Inflammatory macrophage treated with lipopolysaccharide for 1 hour (primary cell): Measurements from ENCODE around the gene ATAD3B.
A peak's percentile ranks its signal among the peaks of the same experiment; 100 is the strongest.
"Not testable (repeated sequence)": the region's sequence is repeated elsewhere in the genome, so short reads cannot be mapped to it uniquely, and the experiment has no call there.

Experiments
- DNase-seq, 2 donors: peaks; one replicate each; pipeline ENCODE4 v3.0.0-alpha.2; 2020 to 2022

The ATAD3B gene

DNA sequence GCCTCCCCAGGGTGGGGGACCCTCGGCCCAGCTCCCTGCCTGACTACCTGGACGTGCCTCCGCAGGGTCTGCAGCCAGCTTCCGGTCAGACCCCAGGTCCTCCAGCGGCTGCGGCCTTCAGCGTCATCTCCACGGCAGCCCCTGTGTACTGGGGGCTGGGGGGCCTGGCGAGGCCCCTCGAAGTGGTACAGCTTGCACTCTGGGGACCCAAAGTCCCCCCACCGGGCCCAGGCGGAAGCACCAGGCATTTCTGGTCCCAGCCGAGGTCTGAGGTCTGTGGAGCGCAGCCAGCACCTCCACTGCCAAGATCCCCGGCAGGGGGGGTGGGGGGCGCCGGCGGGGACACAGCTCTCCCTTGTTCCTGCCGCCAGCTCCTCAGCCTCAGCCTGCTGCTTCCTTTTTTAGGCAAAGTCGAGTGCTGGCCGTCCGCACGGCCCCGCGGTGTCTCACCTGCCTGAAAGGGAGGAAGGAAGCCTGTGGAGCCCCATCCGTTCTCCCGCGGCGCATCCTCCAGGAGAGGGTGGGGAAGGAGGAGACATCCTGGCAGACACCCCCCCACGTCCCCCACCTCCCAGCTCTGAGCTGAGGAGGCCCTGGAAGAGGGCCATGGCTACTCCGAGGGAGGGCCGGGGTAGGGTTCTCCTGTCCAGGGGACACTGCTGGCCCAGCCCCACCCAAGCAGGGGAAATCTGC lies 37.3 kb upstream of the ATAD3B start:
- DNase-seq = no peak

DNA sequence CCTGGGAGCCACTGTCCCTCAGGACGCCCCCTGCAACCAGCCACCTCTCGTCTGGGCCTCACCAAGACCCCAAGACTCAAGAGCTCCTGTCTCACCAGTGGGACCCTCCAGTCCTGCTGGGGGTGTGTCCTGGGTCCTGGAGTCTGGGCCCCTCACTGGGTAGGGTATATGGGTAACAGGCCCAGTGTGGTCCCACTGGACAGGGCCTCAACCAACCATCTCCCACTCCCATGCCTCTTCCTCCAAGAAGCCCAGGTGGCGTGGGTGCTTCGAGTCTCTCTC lies 36.8 kb upstream of the ATAD3B start:
- DNase-seq = no peak

DNA sequence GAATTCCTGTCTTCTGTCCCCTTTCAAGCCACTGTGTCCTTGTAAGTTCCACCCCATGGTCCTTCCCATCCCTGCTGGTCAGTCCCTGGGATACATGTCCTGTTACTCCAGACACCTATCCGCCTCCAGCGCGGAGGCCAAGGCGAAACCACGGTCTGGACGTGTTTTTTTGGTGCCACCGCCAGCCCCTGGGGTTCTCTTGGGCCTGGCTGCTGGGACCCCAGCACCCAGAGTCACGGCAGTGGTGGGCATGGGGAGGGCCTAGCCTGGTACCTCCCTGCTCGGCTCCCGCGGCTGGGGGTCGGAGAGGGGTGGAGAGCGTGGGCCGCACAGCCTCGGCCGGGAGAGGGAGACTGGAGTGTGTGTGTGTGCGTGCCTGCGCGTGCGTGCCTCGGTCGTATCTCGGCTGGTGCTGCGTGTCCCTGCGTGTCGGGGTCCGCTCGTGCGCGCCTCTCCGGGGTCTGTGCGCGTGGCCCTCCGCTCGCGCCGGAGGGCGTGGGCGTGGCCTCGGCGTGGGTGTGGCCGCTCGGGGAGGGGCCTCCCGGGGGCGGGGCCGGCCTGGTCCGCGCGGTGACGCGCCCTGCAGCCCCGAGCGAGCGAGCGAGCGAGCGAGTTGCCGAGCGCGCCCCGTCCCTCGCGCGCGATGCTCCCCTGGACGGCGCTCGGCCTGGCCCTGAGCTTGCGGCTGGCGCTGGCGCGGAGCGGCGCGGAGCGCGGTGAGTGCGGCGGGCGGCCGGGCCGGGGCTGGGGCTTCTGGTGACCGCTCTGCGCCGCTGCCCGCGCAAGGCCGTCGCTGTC lies 36.3 kb upstream of the ATAD3B start, which contains the start of gene VWA1:
Gene VWA1 (plus strand): TSS at position 585 of the 798 bp plus-strand sequence. CDS start 59 bp downstream, at position 644.
- DNase-seq = peak; percentile 37 to 65

DNA sequence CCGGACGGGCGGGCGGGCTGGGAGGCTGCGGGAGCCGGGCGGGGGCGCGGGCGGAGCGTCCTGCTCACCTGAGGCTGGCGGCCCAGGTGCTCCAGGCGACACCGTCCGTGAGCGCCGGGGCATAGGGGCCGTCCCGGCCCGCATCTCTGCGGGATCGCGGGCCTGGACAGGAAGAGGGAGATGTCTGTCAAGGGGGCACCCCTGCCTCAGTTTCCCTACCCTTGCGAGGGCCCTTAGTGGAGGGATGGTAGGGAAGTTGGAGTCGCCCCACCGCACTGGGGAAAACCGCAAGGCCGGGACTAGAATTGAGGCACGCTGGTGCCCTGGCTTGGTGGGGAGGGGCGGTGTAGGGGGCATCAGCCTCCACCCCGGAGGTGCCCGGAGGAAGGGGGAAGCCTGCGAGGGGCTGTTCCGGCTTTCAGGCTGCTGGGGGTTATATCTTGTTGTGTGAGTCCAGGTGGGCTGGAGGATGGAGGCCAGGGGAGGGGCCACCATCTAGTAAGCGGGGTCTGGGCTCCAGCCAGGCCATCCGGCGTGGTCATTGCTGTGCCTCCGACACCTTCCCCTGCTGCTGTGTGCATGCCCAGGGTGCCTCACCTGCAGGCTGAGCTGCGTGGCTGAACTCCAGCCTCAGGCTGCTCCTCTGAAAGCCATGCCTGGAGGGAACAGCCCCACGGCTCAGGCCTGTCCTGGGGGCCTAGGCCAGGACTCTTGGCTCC lies 35.5 kb upstream of the ATAD3B start:
- DNase-seq = no peak

DNA sequence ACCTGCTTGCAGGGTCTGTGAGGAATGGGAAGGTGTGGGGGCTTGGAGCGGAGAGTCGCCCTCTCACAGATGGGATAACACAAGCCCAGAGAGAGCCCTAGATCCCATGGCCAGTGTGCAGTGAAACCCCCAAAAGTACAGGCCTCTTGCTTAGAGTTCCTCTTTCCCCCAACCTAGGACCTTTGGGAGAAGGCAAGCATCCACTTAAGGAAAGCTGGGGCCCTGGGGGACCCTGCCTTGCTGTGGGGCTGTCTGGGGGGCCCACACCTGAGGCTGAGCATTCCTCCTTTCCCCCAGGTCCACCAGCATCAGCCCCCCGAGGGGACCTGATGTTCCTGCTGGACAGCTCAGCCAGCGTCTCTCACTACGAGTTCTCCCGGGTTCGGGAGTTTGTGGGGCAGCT lies 34.9 kb upstream of the ATAD3B start:
- no peak for DNase-seq

DNA sequence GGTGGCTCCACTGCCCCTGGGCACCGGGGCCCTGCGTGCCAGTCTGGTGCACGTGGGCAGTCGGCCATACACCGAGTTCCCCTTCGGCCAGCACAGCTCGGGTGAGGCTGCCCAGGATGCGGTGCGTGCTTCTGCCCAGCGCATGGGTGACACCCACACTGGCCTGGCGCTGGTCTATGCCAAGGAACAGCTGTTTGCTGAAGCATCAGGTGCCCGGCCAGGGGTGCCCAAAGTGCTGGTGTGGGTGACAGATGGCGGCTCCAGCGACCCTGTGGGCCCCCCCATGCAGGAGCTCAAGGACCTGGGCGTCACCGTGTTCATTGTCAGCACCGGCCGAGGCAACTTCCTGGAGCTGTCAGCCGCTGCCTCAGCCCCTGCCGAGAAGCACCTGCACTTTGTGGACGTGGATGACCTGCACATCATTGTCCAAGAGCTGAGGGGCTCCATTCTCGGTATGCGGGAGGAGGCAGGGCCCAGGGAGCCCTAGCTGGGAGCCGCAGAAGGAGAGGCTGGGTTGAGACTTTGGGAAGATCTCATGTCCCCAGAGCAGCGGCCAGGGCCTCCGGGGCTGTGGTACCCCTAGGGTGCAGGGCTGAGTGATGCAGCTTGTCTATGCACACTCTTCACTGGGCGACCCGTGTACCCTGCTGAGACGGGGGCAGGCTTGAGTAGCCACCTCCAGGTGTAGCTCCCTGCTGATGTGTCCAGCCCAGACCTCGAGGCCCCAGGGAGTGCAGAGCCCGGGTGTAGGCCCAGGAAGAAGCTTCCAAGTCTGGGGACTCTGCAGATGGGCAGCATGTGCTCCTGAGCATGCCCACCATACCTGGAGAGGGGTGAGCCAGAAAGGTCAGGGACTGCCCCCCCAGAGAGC lies 34.3 kb upstream of the ATAD3B start:
- no peak for DNase-seq

DNA sequence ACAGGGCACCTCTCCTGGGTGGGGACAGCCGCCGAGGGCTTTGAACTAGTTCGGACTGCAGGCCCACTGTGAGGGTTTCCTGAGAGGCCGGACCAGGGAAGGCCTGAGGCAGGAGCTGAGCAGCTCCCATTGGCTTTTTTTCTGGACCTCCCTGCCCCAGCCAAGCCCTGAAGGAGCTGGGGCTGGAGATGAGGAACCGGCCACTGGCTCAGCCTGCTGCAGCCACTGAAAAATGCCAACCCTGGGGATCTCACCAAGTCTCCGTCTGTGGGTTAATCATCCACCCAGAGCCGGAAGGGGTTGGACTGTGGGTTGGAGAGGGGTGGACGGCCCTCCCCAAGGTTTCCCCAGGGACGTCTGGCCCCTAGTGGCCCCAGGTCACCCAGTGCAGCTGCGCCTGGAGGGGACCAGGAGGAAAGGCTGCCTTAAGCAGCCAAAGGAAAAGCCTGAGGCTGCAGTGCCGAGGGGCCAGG lies 33.6 kb upstream of the ATAD3B start:
- DNase-seq = no peak

DNA sequence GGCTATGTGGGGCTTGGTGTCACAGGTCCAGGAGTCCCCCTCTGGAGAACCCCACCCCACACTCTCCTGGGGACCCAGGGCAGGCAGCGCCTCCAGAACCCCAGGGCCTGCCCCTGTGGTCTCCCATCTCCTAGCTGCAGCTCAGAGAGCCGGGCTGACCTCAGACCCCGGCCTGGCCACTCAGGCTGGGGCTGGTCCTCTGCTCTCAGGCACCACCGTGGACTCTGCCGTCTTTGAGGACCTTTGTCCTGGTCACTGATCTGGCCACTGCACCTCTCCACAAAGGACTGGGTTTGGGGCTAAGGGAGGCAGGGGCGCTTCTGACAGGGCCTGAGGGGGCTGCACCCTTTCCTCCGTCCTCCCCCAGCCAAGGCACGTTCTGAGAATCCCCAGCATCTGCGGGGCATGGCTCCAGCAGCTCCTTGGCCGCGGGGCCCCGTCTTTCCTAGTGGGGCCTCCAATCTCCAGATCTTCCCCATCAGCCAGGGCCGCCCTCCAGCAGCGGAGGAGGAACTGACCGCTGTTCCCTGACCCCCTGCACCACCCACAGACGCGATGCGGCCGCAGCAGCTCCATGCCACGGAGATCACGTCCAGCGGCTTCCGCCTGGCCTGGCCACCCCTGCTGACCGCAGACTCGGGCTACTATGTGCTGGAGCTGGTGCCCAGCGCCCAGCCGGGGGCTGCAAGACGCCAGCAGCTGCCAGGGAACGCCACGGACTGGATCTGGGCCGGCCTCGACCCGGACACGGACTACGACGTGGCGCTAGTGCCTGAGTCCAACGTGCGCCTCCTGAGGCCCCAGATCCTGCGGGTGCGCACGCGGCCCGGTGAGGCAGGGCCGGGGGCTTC lies 32.8 kb upstream of the ATAD3B start:
- no peak for DNase-seq

DNA sequence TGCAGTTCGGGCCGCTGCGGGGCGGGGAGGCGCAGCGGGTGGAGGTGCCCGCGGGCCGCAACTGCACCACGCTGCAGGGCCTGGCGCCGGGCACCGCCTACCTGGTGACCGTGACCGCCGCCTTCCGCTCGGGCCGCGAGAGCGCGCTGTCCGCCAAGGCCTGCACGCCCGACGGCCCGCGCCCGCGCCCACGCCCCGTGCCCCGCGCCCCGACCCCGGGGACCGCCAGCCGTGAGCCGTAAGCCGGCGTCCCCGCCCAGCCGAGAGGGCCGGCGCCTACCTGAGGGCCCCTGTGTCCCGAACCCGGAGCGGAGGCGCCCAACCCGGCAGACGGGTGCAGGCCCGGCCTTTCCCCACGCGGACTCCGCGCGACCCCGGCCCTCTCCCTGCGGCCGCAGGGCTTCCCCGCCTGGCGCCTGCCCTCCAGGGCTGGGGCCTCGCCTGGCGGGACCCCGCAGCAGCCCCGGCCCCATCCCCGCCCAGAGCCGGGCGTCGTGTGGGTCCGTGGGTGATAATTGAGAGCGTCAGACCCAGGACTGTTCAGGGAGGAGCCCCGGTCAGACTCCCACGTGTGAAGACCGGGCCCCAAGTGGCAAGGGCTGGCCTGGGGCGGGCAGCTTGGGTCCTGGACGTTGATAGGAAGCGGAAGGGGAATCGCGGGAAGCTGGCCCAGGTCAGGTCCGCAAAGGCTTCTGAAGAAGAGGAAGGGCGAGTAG lies 31.9 kb upstream of the ATAD3B start:
- DNase-seq = no peak

DNA sequence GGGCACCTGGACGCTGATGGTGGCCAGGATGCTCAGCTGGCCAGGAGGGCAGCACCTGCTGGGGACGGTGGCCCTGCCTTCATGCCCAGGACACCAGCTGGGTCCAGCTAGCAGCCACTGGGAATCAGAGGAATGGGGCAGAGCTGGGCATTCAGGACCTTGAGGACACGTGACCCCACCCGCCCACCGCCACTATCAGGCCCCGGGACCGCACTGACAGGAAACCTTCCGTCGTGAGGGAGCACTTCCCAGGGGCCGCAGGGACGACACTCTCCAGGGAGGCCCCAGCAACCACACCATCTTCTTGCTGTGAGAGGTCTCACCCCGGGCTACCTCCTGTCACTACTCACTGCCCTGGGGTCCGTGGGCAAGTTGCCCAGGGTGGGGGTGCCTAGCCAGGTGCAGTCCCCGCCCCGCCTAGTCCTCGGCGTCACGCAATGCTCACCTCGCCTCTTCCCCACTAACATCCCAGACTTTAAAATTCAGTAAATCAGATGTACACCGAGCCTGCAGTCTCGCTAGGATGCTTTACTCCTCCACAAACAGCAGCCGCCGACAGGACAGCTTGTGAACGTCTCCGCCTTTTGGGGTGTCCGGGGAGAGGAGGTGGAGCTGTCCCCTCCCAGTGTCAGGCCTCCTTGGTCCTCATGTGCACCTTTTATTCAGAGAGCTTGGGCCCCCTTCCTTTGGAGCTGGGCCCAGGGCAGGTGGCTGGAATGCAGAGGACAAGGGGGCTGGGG lies 31.1 kb upstream of the ATAD3B start:
- no peak for DNase-seq

DNA sequence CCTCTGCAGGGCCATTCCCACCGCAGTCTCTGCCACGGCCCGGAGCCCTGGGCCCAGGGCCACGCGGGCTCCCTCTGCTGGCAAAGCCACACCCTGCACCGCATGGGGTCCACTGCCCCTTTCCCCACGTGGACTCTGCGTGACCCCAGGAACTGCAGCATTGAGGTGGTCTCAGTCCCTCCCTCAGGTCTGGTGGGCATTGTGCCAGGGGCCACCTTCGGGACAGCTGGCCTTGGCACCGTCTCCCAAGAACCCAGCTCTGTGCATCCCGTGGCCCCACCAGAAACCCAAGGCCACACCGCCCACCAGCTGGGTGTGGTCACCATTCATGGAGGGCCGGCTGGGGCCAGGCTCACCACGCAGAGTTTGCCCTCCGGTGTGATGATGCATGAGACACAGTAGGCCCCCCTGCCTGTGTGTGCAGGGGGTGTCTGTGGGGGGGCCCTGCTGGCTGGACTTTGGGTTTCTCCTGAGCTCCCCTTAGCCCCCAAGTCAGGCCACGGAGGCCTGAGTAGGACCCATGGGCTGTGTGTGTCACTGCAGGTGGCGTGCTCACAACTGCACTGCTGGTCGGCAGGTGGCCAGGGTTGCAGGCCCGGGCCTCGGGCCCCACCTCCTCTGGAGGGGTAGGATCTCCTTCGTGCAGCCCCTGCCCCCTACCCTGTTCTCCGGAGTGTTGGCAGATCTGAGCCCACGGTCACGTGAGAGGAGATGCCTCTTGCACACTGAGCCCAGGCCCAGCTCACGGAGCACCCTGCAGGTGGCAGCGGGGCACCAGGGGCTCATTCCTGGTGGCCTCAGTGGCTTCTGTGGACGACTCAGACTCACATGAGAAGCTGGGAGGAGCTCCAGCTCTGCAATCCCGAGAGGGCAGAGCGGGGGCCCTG lies 30.3 kb upstream of the ATAD3B start:
- peak; percentile 18 to 57 for DNase-seq

DNA sequence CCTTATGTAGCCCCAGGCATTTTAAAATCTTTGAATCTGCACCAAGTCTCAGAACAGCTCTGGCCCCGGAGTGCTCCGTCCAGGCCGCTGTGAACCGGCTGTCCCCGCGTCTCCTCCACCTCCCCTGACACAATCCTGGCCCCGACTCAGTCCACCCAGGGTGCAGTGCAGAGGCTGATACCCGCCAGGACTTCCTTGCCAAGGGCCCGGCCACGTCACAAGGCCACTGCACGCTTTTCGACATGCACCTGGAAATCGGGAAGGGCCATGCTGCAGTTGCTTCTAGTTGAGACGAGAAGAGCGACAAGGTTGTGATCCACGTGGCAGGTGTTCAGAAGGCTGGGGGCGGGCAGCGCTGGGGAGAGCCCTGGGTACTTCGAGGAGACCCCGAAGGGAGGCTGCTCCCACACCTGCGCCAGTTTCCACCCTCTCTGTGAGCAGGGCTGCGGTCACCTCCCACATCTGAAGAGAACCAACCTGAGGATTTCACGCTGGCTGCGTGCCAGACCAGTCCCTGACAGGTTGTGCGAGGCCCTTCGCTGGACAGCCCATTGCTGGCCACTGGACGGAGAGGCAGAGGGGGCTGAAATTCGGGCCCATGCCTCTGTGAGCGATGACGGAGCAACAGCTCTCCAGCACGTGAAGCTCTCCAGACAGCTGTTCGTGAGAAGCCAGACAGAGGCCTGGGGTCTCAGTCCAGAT lies 29.3 kb upstream of the ATAD3B start:
- DNase-seq = no peak

DNA sequence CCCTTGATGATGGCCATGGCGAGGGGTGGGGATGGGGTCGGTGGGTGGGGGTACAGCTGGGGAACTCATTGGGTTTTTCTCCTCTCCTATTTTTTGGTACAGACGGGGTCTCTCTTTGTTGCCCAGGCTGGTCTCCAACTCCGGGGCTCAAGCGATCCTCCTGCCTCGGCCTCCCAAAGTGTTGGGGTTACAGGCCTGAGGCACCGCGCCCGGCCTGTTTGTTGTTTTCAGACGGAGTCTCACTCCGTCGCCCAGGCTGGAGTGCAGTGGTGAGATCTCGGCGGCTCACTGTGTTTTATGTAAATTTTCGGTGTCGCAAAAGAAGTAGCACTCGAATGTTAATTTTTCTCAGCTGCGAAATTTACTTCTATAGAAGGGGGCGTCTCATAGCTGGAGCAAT lies 24.9 kb upstream of the ATAD3B start:
- DNase-seq = not testable (repeated sequence)

DNA sequence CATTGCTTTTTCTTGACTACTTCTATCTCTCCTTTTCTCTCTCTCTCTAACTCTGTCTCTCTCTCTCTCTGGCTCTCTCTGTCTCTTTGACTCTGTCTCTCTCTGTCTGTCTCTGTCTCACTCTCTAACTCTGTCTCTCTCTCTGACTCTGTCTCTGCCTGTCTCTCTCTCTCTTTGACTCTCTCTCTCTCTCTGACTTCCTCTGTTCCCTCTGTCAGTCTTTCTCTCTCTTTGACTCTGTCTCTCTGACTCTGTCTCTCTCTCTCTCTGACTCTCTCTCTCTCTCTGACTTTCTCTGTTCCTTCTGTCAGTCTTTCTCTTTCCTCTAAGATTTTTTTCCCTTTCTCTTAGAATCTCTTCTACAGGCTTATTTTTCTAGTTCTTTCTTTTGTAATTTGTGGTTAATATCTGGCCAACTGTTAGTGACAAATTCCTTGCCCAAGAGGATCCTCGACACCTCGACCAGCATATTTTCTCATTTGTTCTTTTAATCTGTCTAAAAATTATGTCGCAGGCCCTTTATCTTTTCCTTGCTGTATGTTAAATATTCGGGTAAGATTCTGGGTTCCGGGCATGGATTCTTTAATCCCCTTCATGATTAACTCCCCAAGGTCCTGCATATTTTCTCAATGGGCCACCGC lies 22.3 kb upstream of the ATAD3B start, which contains the start of gene ATAD3C:
Gene ATAD3C (plus strand): TSS at position 591 of the 641 bp plus-strand sequence. CDS start 995 bp downstream, outside the sequence.
- no peak for DNase-seq

DNA sequence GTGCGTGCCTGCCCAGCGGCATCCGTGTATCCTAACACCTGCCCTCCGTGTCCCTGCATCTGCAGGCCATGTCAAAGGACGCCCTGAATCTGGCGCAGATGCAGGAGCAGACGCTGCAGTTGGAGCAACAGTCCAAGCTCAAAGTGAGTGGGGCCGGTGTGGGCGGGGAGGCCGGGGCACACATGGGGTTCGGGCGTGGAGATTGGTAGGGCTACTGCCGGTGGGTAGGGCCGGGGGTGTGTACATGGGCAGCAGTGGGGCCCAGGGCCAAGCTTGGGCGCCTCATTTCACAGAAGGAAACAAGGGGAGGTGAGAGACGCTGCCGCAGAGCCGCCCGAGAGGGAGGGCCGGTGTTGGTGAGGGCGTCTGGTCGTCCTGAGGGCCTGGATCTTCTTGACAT lies 20.9 kb upstream of the ATAD3B start:
- DNase-seq = not testable (repeated sequence)

DNA sequence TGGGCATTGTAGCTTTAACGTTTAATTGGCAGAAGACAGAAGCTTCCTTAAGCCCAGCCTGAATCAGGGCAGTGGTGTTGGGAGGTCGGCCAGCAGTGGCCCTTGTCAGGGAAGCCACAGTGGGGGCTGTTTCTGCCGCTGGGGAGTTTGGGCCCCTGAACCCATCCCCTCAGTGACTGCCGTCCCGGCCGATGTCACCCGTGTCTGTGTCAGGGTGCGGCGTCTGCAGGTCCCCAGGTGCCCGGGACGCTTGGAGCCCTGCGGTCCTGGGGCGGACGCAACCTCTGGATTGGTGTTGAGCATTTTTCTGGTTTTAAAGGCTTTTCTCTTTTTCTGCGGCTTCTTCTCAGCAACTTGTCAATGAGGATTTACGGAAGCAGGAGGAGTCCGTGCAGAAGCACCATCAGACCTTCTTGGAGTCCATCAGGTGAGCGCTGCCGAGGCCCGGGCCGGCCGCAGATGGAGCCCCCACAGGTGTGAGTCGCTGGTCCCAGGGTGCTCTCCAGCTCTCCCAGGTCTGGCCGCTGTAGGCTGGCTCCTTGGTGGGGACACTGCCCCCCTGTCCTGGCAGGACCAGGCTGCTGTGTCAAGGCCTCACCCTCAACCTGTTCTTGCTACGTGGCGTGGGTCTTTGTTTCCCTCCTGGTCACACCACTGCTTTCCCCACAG lies 19.7 kb upstream of the ATAD3B start:
- no peak for DNase-seq

DNA sequence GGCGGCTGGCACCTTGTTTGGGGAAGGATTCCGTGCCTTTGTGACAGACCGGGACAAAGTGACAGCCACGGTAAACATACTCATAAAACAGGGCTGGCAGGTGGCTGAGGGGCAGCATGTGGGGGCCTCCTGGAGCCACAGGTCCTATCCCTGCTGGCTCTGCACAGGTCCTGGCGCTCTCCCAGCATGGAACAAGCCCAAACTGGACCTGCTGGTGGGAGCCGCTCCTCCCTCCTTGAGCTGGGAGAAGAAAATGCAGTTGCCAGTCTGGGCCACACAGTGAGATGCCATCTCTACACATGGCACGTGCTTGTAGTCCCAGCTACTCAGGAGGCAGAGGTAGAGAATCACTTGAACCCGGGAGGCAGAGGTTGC lies 19.2 kb upstream of the ATAD3B start:
- not testable (repeated sequence) for DNase-seq
